GM18861 (cell line): ENCODE data around the gene C22orf31.
"Not testable (repeated sequence)": the region's sequence is repeated elsewhere in the genome, so short reads cannot be mapped to it uniquely, and the experiment has no call there.

Experiments
- ATAC-seq: cut with Tn5 transposase; IDR thresholded peaks from one replicate; pipeline ENCODE4 v1.9.1; 2021; ENCODE audit not compliant: unreplicated experiment

The C22orf31 gene

GRCh38 chr22:29061773-29062172, at the start of gene C22orf31:
Gene C22orf31, minus strand, starts transcription at chr22:29061831. Its CDS starts 39 bp downstream, at chr22:29061792.
- ATAC-seq, result no peak

GRCh38 chr22:29110946-29111345, 49.3 kb upstream of the C22orf31 start:
- ATAC-seq, result no peak

DNA sequence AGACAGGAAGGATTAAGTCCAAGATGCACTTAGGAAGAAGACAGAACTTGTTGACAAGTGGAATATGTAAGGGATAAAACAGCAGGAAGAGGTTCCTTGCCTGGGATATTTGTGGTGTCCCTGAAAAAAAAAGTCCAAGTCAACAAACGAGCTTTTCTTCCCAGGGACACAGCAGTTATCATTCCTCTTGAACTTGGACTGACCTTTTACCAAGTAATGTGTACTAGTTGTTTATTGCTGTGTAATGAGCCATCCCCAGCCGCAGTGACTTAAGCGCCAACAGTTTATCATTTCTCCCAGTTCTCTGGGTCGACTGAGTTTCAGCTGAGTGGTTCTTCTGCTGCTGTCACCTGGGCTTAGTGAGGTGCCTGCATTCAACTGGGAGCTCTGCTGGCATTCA, 48.2 kb upstream of the C22orf31 start:
- ATAC-seq, result no peak

- no peak for ATAC-seq
Observed at GRCh38 chr22:29108137-29108536, 46.5 kb upstream of the C22orf31 start.

- ATAC-seq, result no peak
Observed at GRCh38 chr22:29106839-29107238, 45.2 kb upstream of the C22orf31 start.

DNA sequence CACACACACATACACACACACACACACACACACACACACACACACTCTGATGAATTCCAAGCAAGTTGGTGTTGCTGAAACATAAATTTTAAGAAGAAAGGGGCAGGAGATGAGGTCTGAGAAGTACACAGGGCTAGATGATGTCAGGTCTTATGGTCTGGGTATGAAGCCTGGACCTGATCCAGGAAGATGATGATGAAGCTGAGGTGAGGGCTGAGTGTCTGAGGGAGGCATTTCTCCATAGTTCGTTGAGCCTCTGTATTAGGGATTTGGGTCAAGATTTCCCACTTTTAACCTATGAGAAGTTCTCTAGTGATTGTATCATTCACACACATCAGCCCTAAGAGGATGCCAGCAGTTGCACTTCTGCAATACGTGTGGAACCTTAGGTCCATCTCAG, 43.8 kb upstream of the C22orf31 start:
- ATAC-seq, result no peak

GRCh38 chr22:29103121-29103520, 41.5 kb upstream of the C22orf31 start:
- no peak for ATAC-seq

DNA sequence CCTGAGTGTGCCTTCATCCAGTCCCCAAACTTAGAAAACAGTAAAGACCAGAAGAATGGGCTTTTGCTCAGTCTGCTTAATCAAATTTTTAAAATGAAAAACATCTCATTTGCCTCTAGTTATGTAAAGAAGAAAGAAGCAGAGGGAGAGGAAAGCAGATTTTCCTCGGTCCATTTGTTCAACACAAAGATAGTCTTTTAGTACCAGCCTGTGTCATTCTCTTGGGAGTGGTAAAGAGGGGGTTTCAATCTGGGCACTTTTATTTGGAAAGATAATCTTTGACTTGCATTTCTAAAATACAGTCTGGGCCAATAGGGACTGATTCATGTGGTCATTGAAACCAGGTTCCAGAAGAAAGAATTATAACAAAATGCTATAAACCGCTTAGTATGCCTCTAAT, 40.7 kb upstream of the C22orf31 start:
- ATAC-seq, result no peak

GRCh38 chr22:29098296-29098695, 36.7 kb upstream of the C22orf31 start:
- ATAC-seq, result no peak

- no peak for ATAC-seq
Observed at GRCh38 chr22:29096736-29097669, 35.4 kb upstream of the C22orf31 start.

DNA sequence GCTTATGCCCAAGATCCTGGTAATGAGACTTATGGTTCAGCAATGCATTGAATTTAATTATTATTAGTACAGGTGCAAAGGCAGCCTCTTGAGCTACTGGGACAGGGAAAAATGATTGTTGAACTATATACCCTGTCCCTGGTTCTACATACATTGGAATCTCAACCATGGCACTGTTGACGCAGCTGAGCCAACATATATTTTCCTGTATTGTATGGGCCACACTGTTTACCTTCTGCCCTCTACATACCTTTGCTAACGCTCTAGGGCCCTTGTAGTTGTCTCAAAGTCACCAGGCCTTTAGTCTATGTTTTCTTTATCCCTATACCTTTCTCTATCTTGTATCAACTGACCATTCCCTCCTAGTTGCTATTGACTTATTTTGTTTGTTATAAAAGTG, 33.8 kb upstream of the C22orf31 start:
- ATAC-seq, result no peak

- ATAC-seq, result no peak
Observed at GRCh38 chr22:29093501-29094300, 32.1 kb upstream of the C22orf31 start.

GRCh38 chr22:29093030-29093429, 31.4 kb upstream of the C22orf31 start:
- ATAC-seq, result no peak

DNA sequence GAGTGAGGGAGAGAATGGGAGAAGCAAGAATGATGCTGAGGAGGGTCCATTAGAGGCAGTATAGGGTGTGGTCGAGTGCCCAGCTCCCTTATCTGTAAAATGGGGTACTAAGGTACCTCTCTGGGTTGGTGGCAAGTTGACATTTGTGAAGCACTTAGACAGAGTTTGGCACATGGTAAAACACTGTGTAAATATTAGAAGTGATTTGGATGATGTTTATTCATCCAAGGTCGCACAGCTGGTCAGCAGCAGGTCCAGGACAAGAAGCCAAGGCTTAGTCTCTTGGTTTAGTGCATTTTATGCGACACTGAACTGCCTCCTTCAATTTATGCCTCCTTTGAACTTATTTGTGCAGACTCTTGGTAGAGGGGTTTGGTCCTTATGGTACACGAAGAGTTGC, 30.6 kb upstream of the C22orf31 start:
- no peak for ATAC-seq

- ATAC-seq, result no peak
Observed at GRCh38 chr22:29090039-29090438, 28.4 kb upstream of the C22orf31 start.

- no peak for ATAC-seq
Observed at GRCh38 chr22:29089507-29089906, 27.9 kb upstream of the C22orf31 start.

DNA sequence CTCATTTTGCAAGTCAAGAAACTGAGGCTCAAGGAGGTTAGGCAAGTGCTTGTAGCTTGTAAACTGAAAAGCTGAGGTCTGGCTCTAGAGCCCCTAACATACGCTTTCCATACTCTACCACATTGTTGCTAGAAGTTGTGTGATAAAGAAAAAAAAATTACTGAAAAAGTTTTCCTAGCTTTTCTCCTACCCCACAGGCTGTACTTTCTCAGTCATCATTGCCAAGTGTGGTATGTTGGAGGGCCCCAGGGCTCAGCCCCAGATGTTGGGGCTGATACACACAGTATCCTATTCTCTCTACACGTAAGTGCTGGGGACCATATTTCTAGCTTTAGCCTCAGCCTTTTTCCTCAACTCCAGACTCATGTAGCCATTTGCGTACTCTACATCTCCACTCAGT, 27.2 kb upstream of the C22orf31 start:
- no peak for ATAC-seq

GRCh38 chr22:29087012-29087411, 25.4 kb upstream of the C22orf31 start:
- ATAC-seq, result no peak

DNA sequence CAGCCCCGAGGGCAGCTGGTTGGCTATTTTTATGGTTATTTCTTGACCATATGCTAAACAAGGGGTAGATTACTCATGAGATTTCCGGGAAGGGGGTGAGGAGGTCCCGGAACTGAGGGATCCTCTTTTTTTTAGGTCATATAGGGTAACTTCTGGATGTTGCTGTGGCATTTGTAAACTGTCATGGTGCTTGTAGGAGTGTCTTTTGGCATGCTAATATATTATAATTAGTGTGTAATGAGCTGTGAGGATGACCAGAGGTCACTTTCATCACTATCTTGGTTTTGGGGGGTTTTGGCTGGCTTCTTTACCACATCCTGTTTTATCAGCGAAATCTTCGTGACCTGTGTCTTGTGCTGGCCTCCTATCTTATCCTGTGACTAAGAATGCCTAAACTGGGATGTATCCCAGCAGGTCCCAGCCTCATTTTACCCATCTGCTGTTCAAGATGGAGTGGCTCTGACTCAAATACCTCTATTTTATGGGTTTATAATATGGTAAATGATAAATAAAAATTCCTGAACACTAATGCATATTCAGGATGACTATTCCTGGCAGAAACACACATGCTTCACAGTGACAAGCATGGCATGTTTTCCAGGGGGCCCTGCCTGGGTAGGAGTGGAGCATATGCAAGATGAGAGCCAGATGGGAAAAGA, 22.4 kb upstream of the C22orf31 start:
- ATAC-seq, result no peak

- ATAC-seq, result not testable (repeated sequence)
Observed at GRCh38 chr22:29083576-29083932, 21.9 kb upstream of the C22orf31 start.

GRCh38 chr22:29082826-29083545, 21.4 kb upstream of the C22orf31 start:
- ATAC-seq, result no peak
